HG03095 (cell line): ENCODE data around the gene STS.

Experiments
- ATAC-seq: cut with Tn5 transposase; IDR thresholded peaks from one replicate; pipeline ENCODE4 v1.9.1; 2021; ENCODE audit warnings: moderate library complexity; ENCODE audit not compliant: unreplicated experiment

Gene STS

GRCh38 chrX:7147413-7147977, at the start of gene STS:
STS (plus strand) TSS chrX:7147712; CDS start chrX:7253200, 105,488 bp downstream.
- ATAC-seq, result peak; percentile 37

GRCh38 chrX:7100022-7100421, 47.5 kb upstream of the STS start:
- ATAC-seq, result no peak

GRCh38 chrX:7102119-7102518, 45.4 kb upstream of the STS start:
- no peak for ATAC-seq

GRCh38 chrX:7106649-7107048, 40.9 kb upstream of the STS start:
- ATAC-seq, result no peak

GRCh38 chrX:7108030-7108429, 39.5 kb upstream of the STS start:
- ATAC-seq, result no peak

GRCh38 chrX:7109049-7109531, 38.4 kb upstream of the STS start:
- no peak for ATAC-seq

- ATAC-seq, result peak; percentile 73
Measured at GRCh38 chrX:7109838-7110793, 37.4 kb upstream of the STS start.

- ATAC-seq, result peak; percentile 38
Measured at GRCh38 chrX:7110821-7111276, 36.7 kb upstream of the STS start.

- no peak for ATAC-seq
Measured at GRCh38 chrX:7111518-7111917, 36.0 kb upstream of the STS start.

- no peak for ATAC-seq
Measured at GRCh38 chrX:7112071-7112470, 35.4 kb upstream of the STS start.

GRCh38 chrX:7115557-7115956, 32.0 kb upstream of the STS start:
- ATAC-seq, result peak; percentile 58

GRCh38 chrX:7116081-7116480, 31.4 kb upstream of the STS start:
- no peak for ATAC-seq

GRCh38 chrX:7117587-7117986, 29.9 kb upstream of the STS start:
- ATAC-seq, result peak; percentile 51

- ATAC-seq, result no peak
Measured at GRCh38 chrX:7119950-7120877, 27.3 kb upstream of the STS start.

- no peak for ATAC-seq
Measured at GRCh38 chrX:7120878-7121219, 26.7 kb upstream of the STS start.

- ATAC-seq, result no peak
Measured at GRCh38 chrX:7127056-7127455, 20.5 kb upstream of the STS start.

- ATAC-seq, result no peak
Measured at GRCh38 chrX:7131621-7132020, 15.9 kb upstream of the STS start.

GRCh38 chrX:7132335-7133049, 15.0 kb upstream of the STS start:
- ATAC-seq, result peak; percentile 71

- ATAC-seq, result peak; percentile 14
Measured at GRCh38 chrX:7133050-7133440, 14.5 kb upstream of the STS start.

GRCh38 chrX:7134981-7135380, 12.5 kb upstream of the STS start:
- no peak for ATAC-seq
